Subcutaneous adipose tissue (tissue), 4 donors: ENCODE measurements around the gene DYRK1A. TPM values are rescaled to one million over a fixed set of nuclear protein-coding genes. Genes with fewer than 3 reads are reported as not detected.

ENCODE experiments used
- total RNA-seq, 4 donors: library from RNA; depleted of rRNA; stranded (reverse); fragments of >200 nt; gene quantifications; one replicate each; pipeline ENCODE4 v1.1.0, GENCODE V29; 2016
- TF ChIP-seq, protein P1 (sequence below): fragments of 450-650 bp; IDR thresholded peaks from one replicate; pipeline ENCODE4 v1.5.1; 2016; ENCODE audit warnings: low read depth, mild to moderate bottlenecking, control low read depth, antibody characterized with exemption, moderate library complexity

Gene DYRK1A
- total RNA-seq, 4 donors from 2014 or later = 52.4 to 77.2 (median 68.8) TPM

DNA sequence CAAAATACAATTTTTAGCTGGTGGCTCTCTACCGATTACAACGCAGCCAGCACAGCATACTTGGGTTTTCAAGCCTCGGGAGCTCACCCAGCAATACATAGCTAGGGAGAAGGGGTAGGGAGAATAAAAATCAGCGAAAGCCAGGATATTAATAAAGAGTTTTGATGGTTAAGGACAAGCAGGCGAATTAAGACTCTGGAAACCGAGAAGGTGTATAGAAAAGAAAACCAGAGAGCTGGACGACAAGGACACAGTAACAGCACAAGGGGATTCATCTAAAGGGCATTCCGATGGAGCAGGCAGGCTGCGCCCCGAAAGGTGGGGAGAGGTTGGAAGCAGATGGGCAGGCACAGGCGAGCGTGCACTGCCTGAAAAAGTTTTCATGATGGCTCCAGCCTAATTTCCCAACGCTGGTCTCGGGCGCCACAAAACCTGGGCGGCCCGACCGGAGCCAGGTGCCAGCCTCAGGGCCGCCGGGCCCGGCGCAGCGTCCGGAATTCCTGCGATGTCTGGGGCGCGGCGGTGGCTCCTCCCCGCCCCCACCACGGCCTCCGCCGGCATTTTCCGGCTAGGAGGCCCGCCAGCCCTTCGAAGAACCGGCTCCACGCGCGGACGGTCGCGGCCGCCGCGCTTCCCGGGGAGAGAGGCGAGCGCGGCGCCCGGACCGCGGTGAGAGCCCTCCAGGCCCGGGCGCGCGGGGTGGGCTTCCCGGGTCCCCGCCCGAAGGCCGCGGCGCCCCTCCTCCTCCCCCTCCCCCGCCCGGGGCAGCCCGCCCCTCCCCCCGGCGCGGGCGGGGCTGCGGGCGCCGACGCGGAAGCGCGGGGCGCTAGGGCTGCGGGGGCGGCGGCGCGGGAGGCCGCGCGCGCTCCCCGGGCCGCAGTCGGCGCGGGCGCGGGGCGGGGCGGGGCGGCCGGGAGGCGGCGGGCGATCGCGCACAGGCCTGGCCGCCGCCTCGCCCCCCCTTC is 774 bp upstream of the DYRK1A start:
- TF ChIP-seq, protein P1, sequence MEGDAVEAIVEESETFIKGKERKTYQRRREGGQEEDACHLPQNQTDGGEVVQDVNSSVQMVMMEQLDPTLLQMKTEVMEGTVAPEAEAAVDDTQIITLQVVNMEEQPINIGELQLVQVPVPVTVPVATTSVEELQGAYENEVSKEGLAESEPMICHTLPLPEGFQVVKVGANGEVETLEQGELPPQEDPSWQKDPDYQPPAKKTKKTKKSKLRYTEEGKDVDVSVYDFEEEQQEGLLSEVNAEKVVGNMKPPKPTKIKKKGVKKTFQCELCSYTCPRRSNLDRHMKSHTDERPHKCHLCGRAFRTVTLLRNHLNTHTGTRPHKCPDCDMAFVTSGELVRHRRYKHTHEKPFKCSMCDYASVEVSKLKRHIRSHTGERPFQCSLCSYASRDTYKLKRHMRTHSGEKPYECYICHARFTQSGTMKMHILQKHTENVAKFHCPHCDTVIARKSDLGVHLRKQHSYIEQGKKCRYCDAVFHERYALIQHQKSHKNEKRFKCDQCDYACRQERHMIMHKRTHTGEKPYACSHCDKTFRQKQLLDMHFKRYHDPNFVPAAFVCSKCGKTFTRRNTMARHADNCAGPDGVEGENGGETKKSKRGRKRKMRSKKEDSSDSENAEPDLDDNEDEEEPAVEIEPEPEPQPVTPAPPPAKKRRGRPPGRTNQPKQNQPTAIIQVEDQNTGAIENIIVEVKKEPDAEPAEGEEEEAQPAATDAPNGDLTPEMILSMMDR = no peak

DNA sequence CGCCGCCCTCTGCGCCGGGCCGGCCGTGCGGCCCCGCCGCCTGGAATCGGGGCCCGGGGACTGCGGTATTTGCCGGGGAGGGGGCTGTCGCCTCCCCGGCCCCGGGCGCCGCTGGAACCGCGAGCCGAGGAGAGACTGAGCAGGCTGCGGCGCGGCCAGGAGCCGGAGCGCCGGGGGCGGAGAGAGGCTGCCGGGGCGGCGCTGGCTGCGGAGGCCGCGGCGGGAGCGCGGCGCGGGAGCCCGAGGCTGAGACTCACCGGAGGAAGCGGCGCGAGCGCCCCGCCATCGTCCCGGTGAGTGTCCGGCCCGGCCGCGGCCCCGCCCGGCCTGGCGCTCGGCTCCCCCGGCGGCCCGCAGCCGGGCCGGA is 746 bp downstream of the DYRK1A start:
- TF ChIP-seq, protein P1 = no peak

DNA sequence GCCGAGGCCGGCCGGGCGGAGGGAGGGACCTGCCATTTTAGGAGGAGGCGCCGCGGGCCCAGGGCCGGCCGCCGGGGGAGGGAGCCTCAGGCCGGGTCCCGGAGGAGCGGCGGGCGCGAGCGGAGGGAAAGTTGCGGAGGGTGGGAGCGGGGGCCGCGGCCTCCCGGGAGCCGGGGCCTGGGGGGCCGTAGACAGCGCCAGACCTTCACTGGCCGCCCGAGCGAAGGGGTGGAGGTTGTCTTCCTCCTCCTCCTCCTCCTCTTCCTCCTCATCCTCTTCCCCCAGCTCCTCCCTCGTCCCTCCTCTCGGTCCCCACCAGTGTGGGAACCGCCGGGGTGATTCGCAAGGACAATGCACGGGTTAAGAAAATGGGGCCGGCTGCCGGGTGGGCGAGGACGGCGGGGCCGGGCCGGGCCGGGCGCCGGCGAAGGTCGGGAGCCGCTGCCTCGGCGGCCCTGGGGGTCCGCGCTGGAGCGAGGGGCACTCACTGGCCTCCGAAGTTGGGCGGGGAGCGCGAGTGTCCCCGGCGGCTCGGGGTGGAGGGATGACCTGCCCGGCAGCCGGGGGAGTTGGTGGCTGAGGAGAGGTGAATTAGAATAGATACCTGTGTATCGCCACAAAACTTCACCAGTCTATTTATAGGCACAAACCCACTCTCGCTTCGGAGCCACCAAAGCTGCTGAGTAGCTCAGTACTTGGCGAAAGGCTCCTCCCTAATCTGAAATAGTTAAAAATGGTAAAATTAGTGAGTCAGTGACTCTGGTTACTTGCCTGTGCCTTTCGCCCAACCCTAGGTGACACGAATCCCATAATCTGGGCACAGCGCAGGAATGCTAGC is 1.3 kb downstream of the DYRK1A start:
- TF ChIP-seq, protein P1 = no peak

DNA sequence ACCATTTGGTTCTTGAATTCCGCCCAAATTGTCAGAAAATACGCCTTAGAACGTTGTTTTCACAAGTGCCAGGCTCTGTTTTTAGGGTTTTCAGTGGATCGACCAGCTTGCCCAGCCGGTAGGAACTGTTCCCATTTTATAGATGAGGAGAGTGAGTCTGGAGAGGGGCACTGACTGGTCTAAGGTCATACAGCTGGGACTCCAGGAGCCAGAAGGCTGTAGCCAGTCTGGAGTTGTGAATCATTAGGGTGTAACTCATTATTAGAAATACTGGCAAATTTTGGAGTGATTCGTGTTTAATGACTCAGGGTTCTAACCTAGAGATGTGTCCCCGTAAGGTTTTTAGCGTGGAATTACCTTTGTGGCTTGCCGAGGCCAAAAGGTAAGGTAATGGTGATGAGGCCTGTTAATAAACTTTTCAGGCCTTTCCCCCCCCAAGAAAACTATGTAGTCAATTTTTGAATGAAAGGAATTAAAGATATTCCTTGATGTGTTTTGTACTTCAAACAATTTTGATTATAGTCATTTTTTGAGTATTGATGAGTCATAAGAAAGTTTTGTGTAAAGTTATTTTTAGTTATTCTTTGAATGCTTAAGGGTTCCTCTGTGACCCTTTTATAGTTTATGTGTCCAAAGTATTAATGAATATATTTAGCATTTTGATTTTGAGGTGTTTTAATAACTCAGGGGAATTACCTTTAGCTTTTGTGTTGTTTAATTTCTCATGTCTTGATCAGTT is 2.1 kb downstream of the DYRK1A start:
- TF ChIP-seq, protein P1 = no peak

DNA sequence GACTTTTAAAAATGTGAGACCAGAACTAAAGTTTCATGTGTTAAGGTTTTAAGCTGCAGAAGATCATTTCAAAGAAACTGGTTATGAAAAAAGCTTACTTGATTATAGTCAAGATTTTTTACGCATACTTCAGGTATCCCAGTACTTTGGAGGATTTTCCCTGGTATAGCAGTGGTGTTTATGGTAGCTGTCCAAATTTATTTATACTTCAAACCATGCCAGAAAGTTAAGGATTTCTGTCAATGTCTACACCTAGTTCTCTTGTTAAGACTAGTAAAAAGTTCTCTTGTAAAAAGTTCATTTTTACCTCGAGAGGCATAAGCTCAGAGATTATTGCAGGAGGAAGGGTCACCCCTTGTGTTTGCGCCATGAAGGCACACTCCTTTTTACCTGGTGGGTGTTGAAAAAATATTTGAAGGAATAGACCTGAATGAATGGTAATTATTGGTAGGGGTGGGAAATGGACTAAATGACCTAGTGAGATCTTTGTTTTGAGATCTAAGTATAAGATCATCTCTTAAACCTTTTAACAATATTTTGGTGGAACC is 2.8 kb downstream of the DYRK1A start:
- TF ChIP-seq, protein P1 = no peak

- TF ChIP-seq, protein P1 = no peak
Observed at GRCh38 chr21:37370152-37371040, 3.8 kb downstream of the DYRK1A start.
